ENCODE results near the gene DNAJC13.

DNA sequence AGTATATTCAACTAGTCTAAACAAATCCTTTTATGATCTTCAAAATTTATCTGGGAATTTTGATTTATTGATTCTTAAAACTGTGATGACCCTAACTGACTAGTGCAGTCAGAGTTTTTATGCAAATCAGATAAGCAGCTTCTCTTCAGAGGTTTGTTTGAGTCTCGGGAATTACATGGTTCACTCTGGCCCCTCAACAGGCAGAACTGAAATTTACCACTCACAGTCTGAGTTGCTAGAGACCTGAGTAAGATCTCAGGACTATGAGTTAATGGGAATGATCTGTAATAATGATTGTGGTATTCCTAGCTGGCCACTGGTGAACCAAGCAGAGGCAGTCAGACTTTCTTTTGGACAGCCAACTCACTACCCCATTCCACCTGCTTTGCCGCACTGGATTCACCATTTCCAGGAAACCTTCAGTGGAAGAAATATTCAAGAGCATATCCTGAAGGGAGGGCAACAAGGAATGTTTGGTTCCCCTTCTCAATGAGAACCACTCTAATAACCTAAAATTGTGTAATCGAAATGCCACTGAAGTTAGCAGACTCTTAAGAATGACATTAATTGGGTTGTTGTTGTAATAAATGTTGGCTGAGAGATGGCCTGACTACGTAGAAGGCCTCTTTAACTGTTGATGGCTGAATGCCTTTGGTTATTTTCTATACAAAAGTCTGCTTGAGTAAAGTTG, 11.5 kb upstream of the DNAJC13 start:
- TF ChIP-seq, protein P1, sequence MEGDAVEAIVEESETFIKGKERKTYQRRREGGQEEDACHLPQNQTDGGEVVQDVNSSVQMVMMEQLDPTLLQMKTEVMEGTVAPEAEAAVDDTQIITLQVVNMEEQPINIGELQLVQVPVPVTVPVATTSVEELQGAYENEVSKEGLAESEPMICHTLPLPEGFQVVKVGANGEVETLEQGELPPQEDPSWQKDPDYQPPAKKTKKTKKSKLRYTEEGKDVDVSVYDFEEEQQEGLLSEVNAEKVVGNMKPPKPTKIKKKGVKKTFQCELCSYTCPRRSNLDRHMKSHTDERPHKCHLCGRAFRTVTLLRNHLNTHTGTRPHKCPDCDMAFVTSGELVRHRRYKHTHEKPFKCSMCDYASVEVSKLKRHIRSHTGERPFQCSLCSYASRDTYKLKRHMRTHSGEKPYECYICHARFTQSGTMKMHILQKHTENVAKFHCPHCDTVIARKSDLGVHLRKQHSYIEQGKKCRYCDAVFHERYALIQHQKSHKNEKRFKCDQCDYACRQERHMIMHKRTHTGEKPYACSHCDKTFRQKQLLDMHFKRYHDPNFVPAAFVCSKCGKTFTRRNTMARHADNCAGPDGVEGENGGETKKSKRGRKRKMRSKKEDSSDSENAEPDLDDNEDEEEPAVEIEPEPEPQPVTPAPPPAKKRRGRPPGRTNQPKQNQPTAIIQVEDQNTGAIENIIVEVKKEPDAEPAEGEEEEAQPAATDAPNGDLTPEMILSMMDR (IDR thresholded peaks at IDR 0.05; ENCODE audit: poor library complexity) = no peak
- TF ChIP-seq EZH2 (IDR thresholded peaks at IDR 0.05; ENCODE audit: borderline replicate concordance) = no peak
